Astrocyte of the cerebellum (primary cell): ENCODE data around the gene TRMT10A.

Experiments
- DNase-seq: peaks from one replicate; pipeline ENCODE4 v3.0.0-alpha.2; 2011; ENCODE audit warnings: low read depth
- H3K4me3 ChIP-seq: 2 replicates; pipeline ENCODE4 v1.5.1; 2011; ENCODE audit warnings: mild to moderate bottlenecking, low read depth, low read length, moderate library complexity
- in situ Hi-C: cut with HindIII; loops from 2 replicates; pipeline ENCODE4 v1.10.0; 2017; ENCODE audit warnings: low sequenced_read_pairs
- TF ChIP-seq, protein P1 (sequence below): IDR thresholded peaks from 2 replicates; pipeline ENCODE4 v1.5.1; 2012; ENCODE audit warnings: low read length, low read depth, moderate library complexity, mild to moderate bottlenecking; ENCODE audit errors: missing control alignments

TRMT10A gene

DNA sequence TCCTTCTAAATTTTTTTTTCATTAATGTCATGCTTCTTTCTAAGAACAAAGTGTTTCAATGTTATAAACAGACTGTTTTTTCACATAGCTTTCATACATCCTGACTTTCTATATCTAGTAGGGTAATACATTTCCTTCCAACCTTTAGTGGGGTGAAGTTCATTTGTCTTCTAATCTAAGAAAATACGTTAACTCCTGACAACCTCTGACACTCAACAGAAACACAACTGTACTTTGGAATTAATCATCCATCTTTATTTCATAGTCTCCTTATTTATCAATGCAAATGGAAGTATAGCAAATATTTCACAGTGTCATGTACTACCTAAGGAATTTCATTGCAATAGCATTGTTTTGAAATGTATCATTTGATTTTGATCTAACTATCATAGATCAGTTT lies 8.0 kb upstream of the TRMT10A start:
- in situ Hi-C loops: no loop called here
- no peak overlapping the region for H3K4me3 ChIP-seq
- TF ChIP-seq, protein P1, sequence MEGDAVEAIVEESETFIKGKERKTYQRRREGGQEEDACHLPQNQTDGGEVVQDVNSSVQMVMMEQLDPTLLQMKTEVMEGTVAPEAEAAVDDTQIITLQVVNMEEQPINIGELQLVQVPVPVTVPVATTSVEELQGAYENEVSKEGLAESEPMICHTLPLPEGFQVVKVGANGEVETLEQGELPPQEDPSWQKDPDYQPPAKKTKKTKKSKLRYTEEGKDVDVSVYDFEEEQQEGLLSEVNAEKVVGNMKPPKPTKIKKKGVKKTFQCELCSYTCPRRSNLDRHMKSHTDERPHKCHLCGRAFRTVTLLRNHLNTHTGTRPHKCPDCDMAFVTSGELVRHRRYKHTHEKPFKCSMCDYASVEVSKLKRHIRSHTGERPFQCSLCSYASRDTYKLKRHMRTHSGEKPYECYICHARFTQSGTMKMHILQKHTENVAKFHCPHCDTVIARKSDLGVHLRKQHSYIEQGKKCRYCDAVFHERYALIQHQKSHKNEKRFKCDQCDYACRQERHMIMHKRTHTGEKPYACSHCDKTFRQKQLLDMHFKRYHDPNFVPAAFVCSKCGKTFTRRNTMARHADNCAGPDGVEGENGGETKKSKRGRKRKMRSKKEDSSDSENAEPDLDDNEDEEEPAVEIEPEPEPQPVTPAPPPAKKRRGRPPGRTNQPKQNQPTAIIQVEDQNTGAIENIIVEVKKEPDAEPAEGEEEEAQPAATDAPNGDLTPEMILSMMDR: no peak
- DNase-seq: no peak

- in situ Hi-C loops: no loop called here
- H3K4me3 ChIP-seq: no peak overlapping the region
- TF ChIP-seq, protein P1: no peak
- no peak for DNase-seq
Measured at GRCh38 chr4:99564921-99565320, 1.1 kb upstream of the TRMT10A start.

GRCh38 chr4:99552872-99553271 lies 11.0 kb downstream of the TRMT10A start:
- TF ChIP-seq, protein P1: no peak
- H3K4me3 ChIP-seq: no peak overlapping the region
- DNase-seq: no peak
- in situ Hi-C loops: no loop called here

GRCh38 chr4:99540277-99540939 lies 23.4 kb downstream of the TRMT10A start:
- in situ Hi-C loops: no loop called here
- H3K4me3 ChIP-seq: no peak overlapping the region
- no peak for DNase-seq
- TF ChIP-seq, protein P1: no peak

DNA sequence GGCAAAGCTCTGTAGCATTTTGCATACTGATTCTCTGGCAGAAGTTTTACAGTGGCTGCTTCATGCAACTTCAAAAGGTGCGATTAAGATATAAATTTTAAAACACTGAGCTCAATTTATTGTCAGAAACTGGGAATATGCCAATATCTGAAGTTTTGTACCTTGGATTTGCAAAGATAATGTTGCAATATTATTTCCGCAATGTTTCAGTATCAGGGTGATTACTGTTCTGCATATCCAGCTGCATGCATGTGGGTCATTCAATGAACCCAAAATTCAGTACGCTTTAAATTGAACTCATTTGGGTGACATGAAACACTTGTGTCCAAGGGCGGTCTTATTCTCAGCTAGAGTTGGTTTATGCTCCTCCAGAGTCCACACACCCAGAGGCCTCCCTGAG lies 26.2 kb downstream of the TRMT10A start:
- in situ Hi-C loops: no loop called here

GRCh38 chr4:99536848-99537247 lies 27.0 kb downstream of the TRMT10A start:
- TF ChIP-seq, protein P1: no peak
- in situ Hi-C loops: no loop called here
- DNase-seq: no peak
- no peak overlapping the region for H3K4me3 ChIP-seq

More for the DNA sequence above, 26.2 kb downstream of the TRMT10A start:
- no peak overlapping the region for H3K4me3 ChIP-seq
- TF ChIP-seq, protein P1: no peak
- DNase-seq: no peak
